WERI-Rb-1 (cell line): ENCODE results near the gene C11orf65.
"Not testable (repeated sequence)": the region's sequence is repeated elsewhere in the genome, so short reads cannot be mapped to it uniquely, and the experiment has no call there.

ENCODE experiments used
- DNase-seq: peaks from one replicate; pipeline ENCODE4 v3.0.0-alpha.2; 2020
- H3K27ac ChIP-seq: fragments of 250-450 bp; sonication (Bioruptor Pico); 2 replicates; pipeline ENCODE4 v1.5.1; 2020; ENCODE audit warnings: mild to moderate bottlenecking, moderate library complexity
- H3K27me3 ChIP-seq: fragments of 250-450 bp; sonication (Bioruptor Pico); 2 replicates; pipeline ENCODE4 v1.5.1; 2021; ENCODE audit warnings: mild to moderate bottlenecking, low read depth, moderate library complexity; ENCODE audit not compliant: insufficient read depth, severe bottlenecking
- H3K36me3 ChIP-seq: fragments of 250-450 bp; sonication (Bioruptor Pico); 2 replicates; pipeline ENCODE4 v1.5.1; 2020; ENCODE audit warnings: mild to moderate bottlenecking, moderate library complexity
- H3K4me3 ChIP-seq: 2 replicates; pipeline ENCODE4 v1.5.1; 2011; ENCODE audit warnings: low read depth, mild to moderate bottlenecking, control low read depth, low read length
- H3K9me3 ChIP-seq: fragments of 250-450 bp; sonication (Bioruptor Pico); 2 replicates; pipeline ENCODE4 v1.5.1; 2021; ENCODE audit warnings: mild to moderate bottlenecking, moderate library complexity; ENCODE audit not compliant: severe bottlenecking
- TF ChIP-seq, protein P1 (sequence below): IDR thresholded peaks from 2 replicates; pipeline ENCODE4 v1.5.1; 2011; ENCODE audit warnings: low read depth, mild to moderate bottlenecking, control low read depth, inconsistent platforms, low read length

Gene C11orf65

DNA sequence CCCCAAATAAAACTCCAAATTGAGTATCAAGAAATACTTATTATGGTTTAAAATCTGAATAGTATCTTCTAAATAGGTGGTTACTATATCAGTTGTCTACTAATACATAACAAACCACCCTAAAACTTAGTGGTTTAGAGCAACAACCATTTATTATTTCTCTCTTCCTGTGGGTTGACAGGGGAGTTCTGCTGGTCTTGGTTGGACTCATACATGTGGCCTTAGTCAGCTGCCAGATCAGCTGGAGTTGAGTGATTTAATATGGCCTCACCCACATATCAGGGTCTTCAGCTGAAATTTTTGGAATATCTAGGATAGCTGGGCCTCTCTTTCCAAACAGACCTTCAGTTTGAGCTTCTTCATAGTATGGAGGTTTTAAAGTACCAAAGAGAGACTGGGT is 34.5 kb downstream of the C11orf65 start:
- DNase-seq = no peak
- H3K27me3 ChIP-seq = no peaks in the 10 kb centered on the region
- H3K9me3 ChIP-seq = no peaks in the 10 kb centered on the region
- TF ChIP-seq, protein P1, sequence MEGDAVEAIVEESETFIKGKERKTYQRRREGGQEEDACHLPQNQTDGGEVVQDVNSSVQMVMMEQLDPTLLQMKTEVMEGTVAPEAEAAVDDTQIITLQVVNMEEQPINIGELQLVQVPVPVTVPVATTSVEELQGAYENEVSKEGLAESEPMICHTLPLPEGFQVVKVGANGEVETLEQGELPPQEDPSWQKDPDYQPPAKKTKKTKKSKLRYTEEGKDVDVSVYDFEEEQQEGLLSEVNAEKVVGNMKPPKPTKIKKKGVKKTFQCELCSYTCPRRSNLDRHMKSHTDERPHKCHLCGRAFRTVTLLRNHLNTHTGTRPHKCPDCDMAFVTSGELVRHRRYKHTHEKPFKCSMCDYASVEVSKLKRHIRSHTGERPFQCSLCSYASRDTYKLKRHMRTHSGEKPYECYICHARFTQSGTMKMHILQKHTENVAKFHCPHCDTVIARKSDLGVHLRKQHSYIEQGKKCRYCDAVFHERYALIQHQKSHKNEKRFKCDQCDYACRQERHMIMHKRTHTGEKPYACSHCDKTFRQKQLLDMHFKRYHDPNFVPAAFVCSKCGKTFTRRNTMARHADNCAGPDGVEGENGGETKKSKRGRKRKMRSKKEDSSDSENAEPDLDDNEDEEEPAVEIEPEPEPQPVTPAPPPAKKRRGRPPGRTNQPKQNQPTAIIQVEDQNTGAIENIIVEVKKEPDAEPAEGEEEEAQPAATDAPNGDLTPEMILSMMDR = no peak
- H3K27ac ChIP-seq = no peak overlapping the region
- H3K4me3 ChIP-seq = no peak overlapping the region
- H3K36me3 ChIP-seq = no peaks in the 10 kb centered on the region

DNA sequence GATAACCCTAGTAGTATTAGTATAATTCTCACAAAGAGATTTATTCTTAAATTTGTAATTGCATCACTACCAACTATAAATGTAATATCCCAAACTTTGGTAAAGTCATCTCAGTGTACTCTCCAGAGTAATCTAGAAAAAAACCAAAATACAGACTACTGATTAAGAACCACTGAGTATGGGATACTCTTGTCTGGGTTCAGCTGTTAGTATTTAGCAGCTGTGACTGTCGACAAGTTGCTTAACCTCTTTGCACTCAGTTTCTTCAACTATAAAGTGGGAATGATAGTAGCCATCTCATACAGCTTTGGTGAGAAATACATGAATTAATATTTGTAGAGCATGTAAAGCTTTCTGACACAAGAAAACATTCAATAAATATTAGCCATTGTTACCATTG is 35.3 kb downstream of the C11orf65 start:
- Histone ChIP-seq H3K27ac (no peak overlapping the region), H3K9me3 (no peaks in the 10 kb centered on the region), H3K4me3 (no peak overlapping the region), H3K27me3 (no peaks in the 10 kb centered on the region), H3K36me3 (no peaks in the 10 kb centered on the region)
- TF ChIP-seq, protein P1 = no peak
- DNase-seq = no peak

DNA sequence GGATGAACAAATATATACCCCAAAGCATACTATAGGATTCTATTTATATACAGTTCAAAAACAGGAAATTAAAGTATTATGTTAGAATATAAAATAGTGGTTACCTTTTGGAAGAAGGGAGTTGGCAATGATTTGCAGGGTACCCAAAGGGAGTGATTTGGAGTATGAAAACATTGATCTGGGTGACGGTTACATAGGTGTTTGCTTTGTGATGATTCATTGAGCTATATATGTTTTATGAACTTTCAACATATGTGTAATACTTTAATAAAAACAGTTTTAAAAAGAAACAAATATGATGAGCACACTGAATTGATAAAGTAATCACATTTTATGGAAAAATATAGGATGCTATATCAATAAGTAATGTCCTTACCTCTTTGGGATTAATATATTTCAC is 36.0 kb downstream of the C11orf65 start:
- H3K27me3 ChIP-seq = no peaks in the 10 kb centered on the region
- no peaks in the 10 kb centered on the region for H3K36me3 ChIP-seq
- H3K27ac ChIP-seq = no peak overlapping the region
- no peaks in the 10 kb centered on the region for H3K9me3 ChIP-seq
- no peak overlapping the region for H3K4me3 ChIP-seq
- TF ChIP-seq, protein P1 = no peak
- DNase-seq = no peak

DNA sequence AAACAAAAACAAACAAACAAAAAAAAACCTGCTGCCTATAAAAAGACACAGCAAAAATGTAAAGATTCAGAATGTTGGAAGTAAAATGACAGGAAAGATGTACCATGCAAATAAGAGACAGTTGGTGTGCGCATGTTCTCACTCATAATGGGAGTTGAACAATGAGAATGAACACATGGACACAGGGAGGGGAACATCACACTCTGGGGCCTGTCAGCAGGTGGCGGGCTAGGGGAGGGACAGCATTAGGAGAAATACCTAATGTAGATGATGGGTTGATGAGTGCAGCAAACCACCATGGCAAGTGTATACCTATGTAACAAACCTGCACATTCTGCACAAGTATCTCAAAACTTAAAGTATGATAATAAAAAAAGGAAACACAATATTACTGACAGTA is 49.8 kb downstream of the C11orf65 start:
- H3K9me3 ChIP-seq, H3K27ac ChIP-seq: not testable (repeated sequence)
- DNase-seq = peak; percentile 63

DNA sequence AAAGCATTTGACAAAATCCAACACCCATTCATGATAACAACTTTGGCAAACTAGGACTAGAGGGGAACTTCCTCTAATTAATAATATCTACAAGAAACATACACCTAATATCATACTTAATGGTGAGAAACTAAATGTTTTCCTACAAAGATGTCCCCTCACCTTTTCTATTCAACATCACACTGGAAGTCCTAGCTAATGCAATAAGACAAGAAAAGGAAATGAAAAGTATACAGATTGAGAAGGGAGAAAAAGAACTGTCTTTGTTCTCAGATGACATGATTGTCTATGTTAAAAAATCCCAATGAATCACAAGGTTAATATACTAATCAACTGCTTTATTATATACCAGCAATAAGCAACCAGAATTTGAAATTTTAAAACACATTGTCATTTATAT is 52.4 kb downstream of the C11orf65 start:
- TF ChIP-seq, protein P1 = no peak
- no peak overlapping the region for H3K4me3 ChIP-seq
- H3K27ac ChIP-seq = no peak overlapping the region
- no peaks in the 10 kb centered on the region for H3K36me3 ChIP-seq
- DNase-seq = no peak
- no peaks in the 10 kb centered on the region for H3K9me3 ChIP-seq
- H3K27me3 ChIP-seq = no peaks in the 10 kb centered on the region

More for the DNA sequence above, 49.8 kb downstream of the C11orf65 start:
- not testable (repeated sequence) for H3K4me3 ChIP-seq, H3K36me3 ChIP-seq, H3K27me3 ChIP-seq
- TF ChIP-seq, protein P1 = peak; percentile 40

DNA sequence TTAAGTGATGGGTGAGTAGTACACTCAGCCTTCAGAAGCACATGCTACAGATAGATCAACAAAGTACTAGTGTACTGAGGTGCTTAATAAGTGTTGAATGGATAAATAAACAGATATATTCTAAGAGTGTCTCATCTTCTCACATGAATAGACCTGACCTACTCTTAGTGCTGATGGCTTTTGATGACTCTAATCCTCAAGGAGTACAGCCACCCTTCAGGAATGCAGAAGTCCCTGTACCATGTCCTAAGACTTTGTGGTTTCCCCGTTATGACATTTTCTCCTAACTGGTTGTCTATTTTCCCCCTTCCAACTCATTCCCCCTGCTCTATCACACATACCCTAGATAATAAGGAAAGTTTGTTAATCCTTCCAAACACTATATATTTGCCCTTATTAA is 61.6 kb downstream of the C11orf65 start:
- no peak overlapping the region for H3K27ac ChIP-seq
- H3K4me3 ChIP-seq = no peak overlapping the region
- TF ChIP-seq, protein P1 = no peak
- no peaks in the 10 kb centered on the region for H3K27me3 ChIP-seq
- H3K9me3 ChIP-seq = no peaks in the 10 kb centered on the region
- H3K36me3 ChIP-seq = no peaks in the 10 kb centered on the region
- DNase-seq = no peak
